Activated CD8-positive, alpha-beta memory T cell treated with anti-CD3 and anti-CD28 coated beads for 24 hours (primary cell): Measurements from ENCODE around the gene RAD51B.
"Not testable (repeated sequence)": the region's sequence is repeated elsewhere in the genome, so short reads cannot be mapped to it uniquely, and the experiment has no call there.

ENCODE experiments used
- DNase-seq: peaks from one replicate; pipeline ENCODE4 v3.0.0-alpha.2; 2020

The RAD51B gene

GRCh38 chr14:68241862-68242487 lies 422.4 kb downstream of the RAD51B start:
- DNase-seq: no peak

- DNase-seq: no peak
Observed at GRCh38 chr14:68243450-68244010, 424.0 kb downstream of the RAD51B start.

GRCh38 chr14:68244262-68244980 lies 424.8 kb downstream of the RAD51B start:
- DNase-seq: no peak

GRCh38 chr14:68245146-68246073 lies 425.8 kb downstream of the RAD51B start:
- DNase-seq: no peak

GRCh38 chr14:68246074-68246785 lies 426.7 kb downstream of the RAD51B start:
- no peak for DNase-seq

GRCh38 chr14:68246786-68247105 lies 427.2 kb downstream of the RAD51B start:
- no peak for DNase-seq

GRCh38 chr14:68247274-68247673 lies 427.7 kb downstream of the RAD51B start:
- no peak for DNase-seq

GRCh38 chr14:68247676-68248268 lies 428.2 kb downstream of the RAD51B start:
- no peak for DNase-seq

GRCh38 chr14:68248481-68249255 lies 429.1 kb downstream of the RAD51B start:
- peak; percentile 66 for DNase-seq

GRCh38 chr14:68249661-68250451 lies 430.3 kb downstream of the RAD51B start:
- no peak for DNase-seq

GRCh38 chr14:68250927-68251768 lies 431.6 kb downstream of the RAD51B start:
- no peak for DNase-seq

- no peak for DNase-seq
Observed at GRCh38 chr14:68251769-68252100, 432.2 kb downstream of the RAD51B start.

- DNase-seq: no peak
Observed at GRCh38 chr14:68253160-68253780, 433.7 kb downstream of the RAD51B start.

GRCh38 chr14:68253878-68254528 lies 434.4 kb downstream of the RAD51B start:
- DNase-seq: no peak

- no peak for DNase-seq
Observed at GRCh38 chr14:68254669-68255527, 435.3 kb downstream of the RAD51B start.

GRCh38 chr14:68255693-68256178 lies 436.2 kb downstream of the RAD51B start:
- DNase-seq: no peak

GRCh38 chr14:68257969-68258368 lies 438.4 kb downstream of the RAD51B start:
- no peak for DNase-seq

GRCh38 chr14:68258995-68259394 lies 439.4 kb downstream of the RAD51B start:
- not testable (repeated sequence) for DNase-seq
